ENCODE results near the gene GALNT7.

GALNT7 gene

DNA sequence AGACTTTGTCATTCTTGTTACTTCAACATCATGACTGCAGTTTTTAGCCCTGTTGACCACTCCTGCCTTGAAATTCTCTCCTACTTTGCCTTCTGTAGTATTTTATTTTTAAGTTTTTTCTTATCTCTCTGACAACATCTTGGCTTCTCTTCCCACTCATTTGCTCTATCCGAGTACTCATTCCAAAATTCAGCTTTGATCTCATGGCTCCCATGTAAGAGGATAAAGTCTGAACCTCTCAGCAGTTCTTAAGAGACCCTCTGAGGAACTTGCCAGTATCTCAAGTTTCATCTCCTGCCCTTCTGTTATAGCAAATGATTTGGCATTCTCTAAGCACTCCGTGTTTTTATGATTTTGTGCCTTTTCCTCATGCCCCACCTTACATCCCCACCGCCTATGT, 67.7 kb downstream of the GALNT7 start:
- DNase-seq (ENCODE audit: low read depth) = no peak

DNA sequence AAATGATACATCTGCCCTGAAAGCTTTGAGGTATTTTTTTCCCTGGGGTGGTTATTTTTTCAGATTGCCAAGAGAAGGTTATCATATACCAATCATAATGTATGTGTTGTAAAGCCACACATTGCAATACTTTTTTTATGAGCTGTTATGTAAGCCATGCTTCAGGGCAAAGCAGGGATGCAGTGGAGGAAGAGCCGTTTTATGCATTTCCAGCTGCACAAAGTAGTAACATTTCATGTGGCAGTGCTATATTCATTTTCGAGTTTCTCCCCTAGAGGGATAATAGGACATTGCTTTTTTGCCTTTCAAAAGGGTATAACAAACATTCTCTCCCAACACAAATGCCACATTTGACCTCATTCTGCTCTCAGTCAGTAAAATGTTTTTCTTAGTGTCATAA, 68.5 kb downstream of the GALNT7 start:
- no peak for DNase-seq (ENCODE audit: low read depth)

DNA sequence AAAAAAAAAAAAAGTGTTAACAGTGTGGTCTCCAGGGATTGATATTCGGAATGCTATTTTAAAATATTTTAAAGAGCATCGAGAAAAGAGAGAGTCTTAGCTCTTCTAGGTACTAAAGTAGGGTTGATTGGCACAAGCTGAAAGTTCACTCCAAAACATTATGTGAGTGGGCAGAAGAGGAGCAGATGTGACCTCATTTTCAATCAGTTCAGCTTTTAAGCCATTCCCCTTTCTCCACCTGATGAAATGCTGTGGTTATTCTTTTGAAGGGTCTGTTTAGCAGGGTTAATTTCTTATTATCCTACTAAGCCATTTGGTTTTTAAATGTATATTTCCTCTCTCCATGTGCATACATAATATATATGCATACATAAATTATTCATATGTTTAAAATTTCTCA, 69.2 kb downstream of the GALNT7 start:
- DNase-seq (ENCODE audit: low read depth) = no peak

DNA sequence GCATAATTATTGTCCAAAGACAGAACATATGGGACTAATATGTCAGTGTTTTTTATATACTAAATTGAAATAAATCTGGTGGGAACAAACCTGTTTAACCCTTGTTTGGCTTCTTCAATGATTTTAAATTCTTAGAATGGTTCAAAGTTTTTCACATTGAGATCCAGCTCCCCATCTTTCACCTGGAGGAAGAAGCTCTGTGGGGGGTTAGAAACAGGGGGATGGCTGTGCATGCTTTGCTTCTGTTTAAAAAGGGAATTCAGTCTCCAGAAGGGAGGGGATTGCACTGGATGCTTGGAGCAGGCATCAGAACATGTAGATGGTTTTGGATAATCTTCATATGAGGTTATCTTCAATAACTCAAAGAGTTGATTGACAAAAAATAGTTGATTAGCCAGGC, 72.1 kb downstream of the GALNT7 start:
- DNase-seq (ENCODE audit: low read depth) = no peak

DNA sequence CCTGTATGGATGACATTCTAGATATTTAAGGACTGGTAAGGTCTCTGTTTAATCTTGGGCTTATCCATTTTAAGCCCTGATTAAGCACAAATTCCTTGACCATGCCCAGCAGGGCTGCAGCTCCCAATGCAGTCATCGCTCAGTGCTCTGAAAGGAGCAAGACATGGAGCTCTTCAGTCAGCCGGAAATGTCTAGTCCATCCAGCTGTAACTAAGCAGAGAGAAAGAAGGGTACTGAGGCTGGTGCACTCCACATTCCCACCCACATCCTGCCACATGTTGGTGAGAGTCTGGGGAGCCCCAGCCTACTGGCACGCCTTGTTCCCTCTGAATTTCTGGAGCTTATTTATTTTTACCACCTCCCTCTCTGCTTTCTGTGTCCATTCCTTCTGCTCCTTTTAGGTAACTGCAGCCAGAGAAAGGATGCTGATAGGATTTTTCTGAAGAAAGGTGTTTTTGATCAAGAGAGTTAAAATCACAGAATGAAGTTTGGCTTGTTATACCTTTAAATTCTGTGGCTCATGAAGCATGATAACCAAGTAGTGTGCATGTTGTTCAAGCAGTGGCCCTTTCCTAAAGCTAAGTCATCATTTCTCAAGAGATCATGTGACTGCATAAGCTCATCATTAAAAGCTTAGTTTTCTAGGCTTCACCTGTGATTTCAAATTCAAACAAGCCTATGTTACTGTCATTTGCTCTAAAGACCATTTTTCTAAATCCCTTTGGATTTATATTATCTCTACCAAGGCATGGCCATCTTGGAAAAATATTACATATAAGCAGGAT, 74.0 kb downstream of the GALNT7 start:
- DNase-seq (ENCODE audit: low read depth) = peak; percentile 55

DNA sequence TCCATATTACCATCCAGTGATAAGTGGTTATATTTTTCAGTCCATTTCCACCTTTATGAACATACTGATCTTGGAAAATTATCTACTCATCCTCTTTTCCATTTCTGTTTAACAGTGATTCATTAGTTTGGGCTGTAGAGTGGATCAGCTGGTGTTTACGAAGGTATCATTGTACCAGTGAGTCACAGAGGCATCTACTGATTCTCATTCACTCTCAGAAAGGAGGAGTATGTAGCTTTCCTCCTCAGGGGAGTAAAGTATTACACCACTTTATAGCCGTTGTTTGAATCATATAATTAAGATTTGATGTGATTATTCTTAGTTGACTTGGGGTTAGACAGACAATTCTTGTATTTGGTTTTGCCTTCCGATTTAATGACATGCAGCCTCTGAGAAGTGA, 74.7 kb downstream of the GALNT7 start:
- peak; percentile 94 for DNase-seq (ENCODE audit: low read depth)

DNA sequence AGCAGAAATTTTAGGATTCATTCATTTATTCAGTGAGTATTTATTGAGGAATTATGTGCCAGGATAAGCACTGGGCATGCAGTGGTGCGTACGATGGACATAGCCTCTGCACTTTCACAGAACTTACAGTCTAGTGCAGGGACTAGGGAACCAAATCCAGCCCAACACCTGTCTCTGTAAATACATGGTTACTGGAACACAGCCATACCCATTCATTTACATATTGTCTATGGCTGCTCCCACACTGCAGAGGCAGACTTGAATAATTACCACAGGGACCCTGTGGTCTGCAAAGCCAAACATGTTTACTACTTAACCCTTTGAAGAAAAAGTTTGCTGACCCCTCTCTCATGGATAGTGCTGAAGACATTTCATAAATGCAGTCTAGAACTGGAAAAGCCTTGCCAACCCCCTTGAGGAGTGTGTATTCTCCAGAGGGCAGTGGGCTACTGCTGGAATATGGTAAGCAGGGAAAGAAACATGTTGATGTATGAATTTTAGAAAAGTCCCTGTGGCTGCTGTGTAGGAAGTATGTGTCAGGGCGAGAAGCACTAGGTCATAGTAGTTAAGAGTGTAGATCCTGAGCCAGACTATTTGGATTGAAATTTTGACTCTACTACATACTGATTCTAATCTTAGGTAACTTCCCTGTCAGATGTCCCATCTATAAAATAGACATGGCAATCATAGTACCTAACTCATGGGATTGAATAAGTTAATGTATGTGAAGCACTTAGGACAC, 75.5 kb downstream of the GALNT7 start:
- DNase-seq (ENCODE audit: low read depth) = no peak

DNA sequence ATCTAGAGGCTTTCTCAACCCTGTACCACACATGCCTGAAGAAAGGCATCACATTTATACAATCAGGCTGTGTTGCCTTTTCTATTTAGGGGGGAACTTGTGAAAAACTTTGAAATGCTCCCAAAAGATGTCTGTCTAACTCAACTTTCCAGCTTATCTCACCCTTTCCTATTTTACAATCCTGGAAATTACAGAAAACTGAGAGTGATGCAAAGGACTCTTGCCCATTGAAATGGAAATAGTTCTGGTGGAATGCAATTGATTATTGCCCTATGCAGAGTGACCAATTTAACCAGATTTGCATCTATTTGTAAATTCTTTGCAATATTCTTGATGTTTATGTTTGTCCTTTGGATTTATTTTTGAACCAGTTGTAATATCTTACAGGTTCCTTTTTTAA, 77.3 kb downstream of the GALNT7 start:
- no peak for DNase-seq (ENCODE audit: low read depth)

DNA sequence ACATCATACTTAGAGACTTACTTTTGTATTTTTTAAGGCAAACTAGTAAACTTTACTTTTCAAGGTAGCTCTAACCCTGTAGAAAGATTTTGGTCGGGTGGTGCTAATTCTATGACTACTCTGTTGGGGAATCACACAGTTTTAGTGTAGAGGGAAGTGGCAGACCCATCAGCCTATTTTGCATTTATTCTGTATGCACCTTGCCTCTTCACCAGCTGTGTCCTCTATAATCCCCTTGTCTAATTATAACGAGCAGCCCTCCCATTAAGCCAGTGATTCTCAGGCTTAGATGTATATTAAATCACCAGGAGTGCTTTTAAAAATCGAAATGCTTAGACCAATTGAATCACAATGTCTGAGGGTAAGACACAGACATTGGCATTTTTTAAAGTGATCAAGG, 78.1 kb downstream of the GALNT7 start:
- DNase-seq (ENCODE audit: low read depth) = no peak

DNA sequence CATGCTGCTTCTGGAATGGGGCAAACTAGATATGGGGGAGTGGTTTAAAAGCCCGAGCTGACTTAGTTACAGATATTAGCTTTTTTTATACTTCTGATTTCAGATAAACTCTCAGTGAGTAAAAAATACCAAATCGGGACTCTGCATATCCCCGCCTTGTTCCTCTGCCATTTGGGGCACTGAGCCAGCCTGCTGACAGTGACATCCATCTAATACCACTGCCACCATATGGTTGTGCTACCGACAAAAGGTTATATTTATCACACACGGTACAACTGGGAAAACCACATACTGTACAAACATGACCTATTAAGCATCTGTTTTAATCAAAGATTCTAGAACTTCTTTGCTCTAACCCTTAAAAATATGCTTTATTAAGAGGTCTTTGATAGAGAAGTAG, 78.7 kb downstream of the GALNT7 start:
- DNase-seq (ENCODE audit: low read depth) = no peak

DNA sequence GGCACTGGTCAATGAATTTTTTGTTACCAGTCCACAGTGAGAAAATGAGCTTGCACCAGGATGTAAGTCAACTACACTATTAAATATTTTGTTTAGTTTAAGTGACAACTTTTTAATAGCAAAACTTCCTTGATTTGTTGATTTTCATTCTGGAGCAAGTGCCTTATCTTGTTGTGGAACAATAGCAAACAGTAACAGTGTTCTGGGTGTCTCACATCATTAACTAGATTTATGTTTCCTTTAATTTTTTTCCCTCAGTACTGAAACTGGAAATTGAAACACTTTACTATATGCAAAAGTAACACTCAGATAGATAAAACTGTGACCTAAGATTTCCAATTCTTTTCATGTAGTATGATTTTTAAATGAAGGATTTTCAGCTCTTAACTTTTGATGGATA, 80.1 kb downstream of the GALNT7 start:
- DNase-seq (ENCODE audit: low read depth) = no peak

DNA sequence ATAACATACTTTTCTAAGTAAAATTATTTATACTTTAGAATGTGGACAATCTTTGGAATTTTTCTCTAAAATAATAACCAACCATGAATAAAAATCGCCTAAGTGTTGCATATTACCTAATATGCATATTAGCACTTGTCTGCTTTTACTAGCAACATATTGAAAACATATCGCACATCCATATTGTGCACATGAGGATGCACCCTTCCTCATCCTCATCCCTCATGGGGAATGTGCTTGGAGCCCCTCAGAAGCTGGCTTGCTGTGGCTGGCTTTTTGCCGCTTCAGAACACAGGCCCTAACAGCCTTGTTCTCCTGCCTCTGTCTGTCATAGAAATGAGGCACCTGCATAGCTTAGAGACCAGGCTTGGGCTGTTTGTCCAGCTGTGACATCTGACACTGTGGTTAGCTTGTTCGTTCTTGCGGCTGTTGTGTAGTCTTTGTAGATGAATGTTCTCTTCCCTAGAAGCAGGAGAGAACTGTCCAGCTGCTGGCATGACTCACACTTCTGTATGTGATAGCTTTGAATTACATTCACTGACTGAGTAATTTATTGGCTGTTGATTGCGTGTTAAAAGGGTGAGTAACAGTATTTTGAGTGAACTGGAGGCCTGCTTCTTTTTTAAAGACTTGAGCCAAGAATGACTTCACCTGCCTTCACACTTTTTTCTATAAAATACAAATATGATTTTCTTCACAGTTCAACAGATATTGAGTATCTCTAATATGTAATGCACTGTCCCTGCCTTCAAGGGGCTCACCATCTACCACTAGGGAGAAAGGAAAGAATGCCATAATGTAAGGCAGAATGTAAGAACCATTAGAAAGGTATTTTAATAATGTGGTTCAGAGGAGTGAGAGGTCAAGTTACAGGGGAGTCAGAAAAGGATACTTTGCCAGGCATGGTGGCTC, 83.7 kb downstream of the GALNT7 start:
- DNase-seq (ENCODE audit: low read depth) = peak; percentile 100

DNA sequence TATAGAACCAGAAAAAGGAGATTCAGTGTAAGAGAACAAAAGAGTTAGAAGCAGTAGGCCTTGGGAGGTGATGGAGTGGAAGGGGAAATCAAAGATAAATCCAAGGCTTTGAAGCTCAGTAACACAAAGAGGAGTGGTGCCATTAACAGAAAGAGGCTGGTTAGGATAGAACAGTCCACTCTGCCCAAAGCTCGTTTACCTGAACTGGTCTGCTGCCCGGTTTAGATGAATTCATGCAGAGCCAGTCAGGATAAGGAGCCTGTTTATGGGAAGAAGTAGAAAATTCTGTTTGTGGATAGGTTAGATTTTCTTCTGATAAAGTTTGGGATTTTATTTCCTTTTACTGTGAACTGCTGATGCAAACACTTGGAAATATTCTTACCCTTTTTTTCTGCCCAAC, 85.0 kb downstream of the GALNT7 start:
- no peak for DNase-seq (ENCODE audit: low read depth)

DNA sequence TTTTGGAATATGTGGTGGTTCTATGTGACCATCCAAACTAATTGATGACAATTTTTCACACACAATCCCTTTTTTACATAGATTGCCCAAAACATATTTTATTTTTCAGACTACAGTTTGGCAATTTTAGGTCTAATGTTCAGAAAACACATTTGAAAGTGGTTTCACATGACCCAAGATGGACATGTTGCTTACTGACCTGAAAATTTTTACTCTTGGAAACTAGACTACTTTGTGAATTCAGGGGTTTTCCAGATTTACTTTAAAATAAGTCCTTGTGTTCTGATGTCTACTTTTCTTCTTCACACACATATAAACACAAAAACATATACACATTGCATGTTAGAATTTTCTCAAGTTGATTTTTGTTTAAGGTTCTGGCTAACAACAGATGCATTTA, 86.0 kb downstream of the GALNT7 start:
- no peak for DNase-seq (ENCODE audit: low read depth)

DNA sequence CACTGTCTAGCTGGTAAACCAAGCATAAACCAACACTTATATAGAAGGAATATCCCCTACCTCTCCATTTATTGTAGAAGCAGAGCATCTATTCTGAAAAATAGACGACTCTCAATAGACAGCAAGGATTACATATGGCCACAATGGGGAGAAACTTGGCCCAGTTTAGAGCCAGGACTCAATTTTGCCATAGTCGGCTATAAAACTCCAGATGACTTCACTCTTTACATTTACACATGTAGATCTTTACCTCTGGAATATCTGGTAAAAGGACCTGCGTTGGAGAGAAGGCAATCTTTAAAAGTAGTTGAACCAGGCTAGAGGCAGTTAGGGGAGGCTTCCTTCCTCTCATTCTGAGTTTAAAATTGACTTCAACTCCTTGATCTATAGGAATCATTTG, 88.2 kb downstream of the GALNT7 start:
- no peak for DNase-seq (ENCODE audit: low read depth)

DNA sequence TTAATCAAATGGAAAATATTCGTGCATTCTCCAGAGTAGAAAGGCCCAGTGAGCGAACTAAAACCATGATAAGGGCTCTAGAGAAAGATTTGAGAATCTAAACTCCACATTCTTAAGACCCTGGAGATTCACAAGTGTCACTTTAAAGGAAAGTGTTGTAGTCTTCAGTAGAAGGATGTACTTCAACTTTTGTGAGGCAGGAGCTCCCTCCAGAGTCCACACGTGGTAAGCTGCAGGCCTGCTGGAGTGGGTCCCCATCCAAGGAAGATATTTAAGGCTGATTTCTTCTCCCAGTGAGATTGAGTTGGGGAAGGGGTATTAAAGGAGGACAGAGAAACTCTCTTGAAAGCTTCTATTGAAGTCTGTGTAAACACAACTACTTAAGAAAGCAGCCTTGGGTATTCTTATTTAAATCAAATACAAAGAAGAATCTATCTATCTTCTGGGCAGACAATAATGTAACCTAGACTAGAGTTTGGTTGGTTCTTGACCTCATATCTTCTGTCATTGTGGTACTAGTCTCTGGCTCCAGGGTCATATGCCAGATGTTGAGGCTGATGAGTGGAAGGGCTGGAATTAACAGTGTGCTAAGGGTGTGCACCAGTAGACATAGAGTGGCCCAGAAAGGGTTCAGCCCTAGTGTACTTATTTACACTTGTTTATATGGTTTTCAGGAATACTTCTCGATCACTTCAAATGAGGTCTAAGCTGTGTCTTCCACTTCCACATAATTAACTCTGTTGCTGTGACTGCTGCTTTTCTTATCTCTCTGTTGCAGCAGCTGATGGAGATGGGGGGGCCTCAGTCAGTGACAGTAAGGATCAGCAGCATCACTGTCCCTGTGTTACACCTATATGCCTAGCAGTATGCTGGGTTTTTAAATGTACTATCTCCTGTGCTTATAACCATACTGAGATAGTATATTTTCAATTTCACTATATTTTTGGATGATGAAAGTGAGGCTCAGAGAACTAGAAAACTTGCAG, 89.4 kb downstream of the GALNT7 start:
- DNase-seq (ENCODE audit: low read depth) = peak; percentile 75

DNA sequence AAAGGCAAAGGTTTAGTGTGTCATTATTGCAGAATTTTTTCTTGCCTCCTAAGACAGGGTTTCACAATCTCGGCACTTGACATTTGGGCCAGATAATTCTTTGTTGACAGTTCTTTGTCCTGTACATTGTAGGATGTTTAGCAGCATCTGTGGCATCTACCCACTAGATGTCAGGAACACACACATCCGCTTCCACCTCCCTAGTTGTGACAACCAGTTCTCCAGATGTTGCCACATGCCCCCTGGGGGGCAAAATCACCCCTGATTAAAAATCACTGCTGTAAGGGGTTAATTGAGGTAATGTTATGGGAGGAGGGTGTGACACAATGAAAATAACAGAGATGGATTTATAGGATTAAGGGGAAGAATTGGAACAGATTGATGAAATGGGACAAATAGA, 90.3 kb downstream of the GALNT7 start:
- no peak for DNase-seq (ENCODE audit: low read depth)

DNA sequence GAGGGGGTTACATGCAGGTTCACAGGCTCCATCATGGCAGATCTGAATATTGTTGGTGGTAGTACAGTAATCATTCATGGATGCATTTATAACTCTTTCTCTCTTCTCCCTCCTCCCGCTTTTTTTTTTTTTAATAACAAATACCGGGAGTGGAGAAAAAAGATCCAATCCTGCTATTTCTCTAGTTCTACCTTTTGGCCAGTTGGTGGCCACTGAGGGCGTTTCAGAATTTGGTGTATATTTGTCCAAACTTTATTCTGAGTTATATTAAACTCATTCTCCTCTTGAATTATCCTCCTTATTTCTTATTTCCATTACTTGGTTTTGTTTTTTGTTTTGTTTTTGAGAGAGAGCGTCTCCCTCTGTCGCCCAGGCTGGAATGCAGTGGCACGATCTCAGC, 90.7 kb downstream of the GALNT7 start:
- no peak for DNase-seq (ENCODE audit: low read depth)

DNA sequence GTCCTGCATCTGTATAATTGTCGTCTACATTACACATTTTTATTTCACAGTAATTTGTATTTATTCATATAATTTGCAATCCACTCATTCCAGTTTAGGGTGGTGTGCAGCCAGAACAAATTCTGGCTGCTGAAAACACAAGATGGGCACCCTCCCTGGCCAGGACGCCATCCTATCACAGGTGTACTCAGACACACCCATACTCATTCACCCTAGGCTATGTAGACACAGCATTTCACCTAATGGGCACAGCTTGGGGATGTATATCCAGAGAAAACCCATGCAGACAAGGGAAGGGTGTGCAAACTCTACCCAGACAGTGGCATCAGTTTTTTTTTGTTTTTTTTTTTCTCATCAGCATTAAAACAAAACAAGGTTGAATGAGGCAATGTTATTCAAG, 92.4 kb downstream of the GALNT7 start:
- DNase-seq (ENCODE audit: low read depth) = no peak

DNA sequence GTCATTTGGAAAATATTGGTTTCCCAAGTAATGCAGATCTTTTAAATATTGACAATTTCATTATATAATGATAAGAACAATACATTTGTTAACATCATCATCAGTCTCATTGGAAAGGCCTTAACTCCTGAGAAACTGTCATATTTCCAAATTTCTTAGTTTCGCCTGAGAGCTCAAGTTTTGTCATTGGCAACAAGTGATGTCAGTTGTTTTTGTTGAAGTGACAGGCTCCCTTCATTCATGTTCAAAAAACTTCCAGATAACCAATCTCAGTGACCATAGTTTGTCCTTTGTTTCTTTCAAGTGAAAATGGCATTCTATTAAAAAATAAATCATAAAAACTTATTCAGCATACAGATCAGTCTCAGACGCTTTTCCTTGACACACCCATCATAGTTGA, 93.8 kb downstream of the GALNT7 start:
- DNase-seq (ENCODE audit: low read depth) = no peak

DNA sequence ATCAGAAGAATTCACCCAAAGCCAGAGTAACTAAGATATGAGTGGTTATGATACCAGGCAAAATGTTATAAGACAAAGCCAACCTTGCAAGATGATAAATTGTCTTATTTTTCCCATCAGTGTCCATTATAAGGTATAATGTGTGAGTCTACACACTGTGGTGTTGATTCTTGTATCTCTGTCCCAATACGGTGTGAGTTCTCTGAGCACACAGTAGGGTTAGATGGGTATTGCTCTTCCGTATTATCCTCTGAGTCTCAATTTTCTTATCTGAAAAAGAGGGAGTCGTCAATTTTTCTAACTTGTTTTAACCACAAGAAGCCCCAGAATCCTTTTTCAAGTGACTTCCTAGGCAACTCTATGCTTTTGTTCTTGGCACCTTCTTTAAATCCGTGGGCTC, 95.6 kb downstream of the GALNT7 start:
- DNase-seq (ENCODE audit: low read depth) = no peak
